WTC11 (cell line): ENCODE results near the gene SFXN1. TPM values are rescaled to one million over a fixed set of nuclear protein-coding genes. Genes with fewer than 3 reads are reported as not detected.

Experiments used
- ATAC-seq: fragments of 200-7000 bp; cut with Tn5 transposase; 2 replicates; pipeline ENCODE4 v1.10.0; 2021; ENCODE audit warnings: mild to moderate bottlenecking, moderate library complexity
- CTCF ChIA-PET: fragments of 300-600 bp; sonication (Branson Sonifier 250); formaldehyde crosslinking; loops from one replicate; lab custom pipeline; 2021; ENCODE audit warnings: antibody characterized with exemption; lab: Charles Lee
- POLR2A ChIA-PET: fragments of 350-600 bp; sonication (Branson Sonifier 250); formaldehyde crosslinking; loops from one replicate; lab custom pipeline; 2021; ENCODE audit warnings: antibody characterized with exemption; lab: Charles Lee
- DNase-seq: peaks from one replicate; pipeline ENCODE4 v3.0.0; 2021; ENCODE audit warnings: low spot score
- H3K27ac Mint-ChIP-seq: 2 replicates; pipeline ENCODE4 v1.8.0; 2021; ENCODE audit warnings: mixed read lengths
- H3K27me3 Mint-ChIP-seq: 2 replicates; pipeline ENCODE4 v1.8.0; 2021; ENCODE audit warnings: low read depth, mild to moderate bottlenecking, moderate library complexity, mixed read lengths
- H3K36me3 Mint-ChIP-seq: 2 replicates; pipeline ENCODE4 v1.8.0; 2021; ENCODE audit warnings: mixed read lengths
- H3K4me1 Mint-ChIP-seq: 2 replicates; pipeline ENCODE4 v1.8.0; 2022; ENCODE audit warnings: mixed read lengths
- H3K4me3 Mint-ChIP-seq: 2 replicates; pipeline ENCODE4 v1.8.0; 2021; ENCODE audit warnings: mild to moderate bottlenecking, moderate library complexity, mixed read lengths
- H3K9me3 Mint-ChIP-seq: 2 replicates; pipeline ENCODE4 v1.8.0; 2021; ENCODE audit warnings: mixed read lengths
- ELF4 ChIP-seq: sonication (generic); formaldehyde crosslinking; IDR thresholded peaks from 2 replicates; pipeline ENCODE4 v1.8.1; 2022; ENCODE audit warnings: low read depth, mild to moderate bottlenecking, moderate library complexity, missing genetic modification reagents
- EMX1 ChIP-seq: fragments of 250-450 bp; sonication (Bioruptor Pico); IDR thresholded peaks from 2 replicates; pipeline ENCODE4 v1.8.0; 2021; ENCODE audit warnings: mild to moderate bottlenecking
- FOXP4 ChIP-seq: sonication (generic); formaldehyde crosslinking; IDR thresholded peaks from 2 replicates; pipeline ENCODE4 v1.8.0; 2022; ENCODE audit warnings: mild to moderate bottlenecking, missing genetic modification reagents
- MXD4 ChIP-seq: fragments of 250-450 bp; sonication (Bioruptor Pico); IDR thresholded peaks from 2 replicates; pipeline ENCODE4 v1.8.0; 2021; ENCODE audit warnings: mild to moderate bottlenecking, moderate library complexity, borderline replicate concordance
- NFE2L1 ChIP-seq: sonication (generic); formaldehyde crosslinking; IDR thresholded peaks from 2 replicates; pipeline ENCODE4 v1.8.1; 2023; ENCODE audit warnings: missing genetic modification reagents
- NR1H2 ChIP-seq: sonication (generic); formaldehyde crosslinking; IDR thresholded peaks from 2 replicates; pipeline ENCODE4 v1.9.0; 2021; ENCODE audit warnings: mild to moderate bottlenecking, moderate library complexity, missing genetic modification reagents
- PREB ChIP-seq: sonication (generic); formaldehyde crosslinking; IDR thresholded peaks from 2 replicates; pipeline ENCODE4 v1.8.1; 2022; ENCODE audit warnings: mild to moderate bottlenecking, missing genetic modification reagents, moderate library complexity, borderline replicate concordance
- SP1 ChIP-seq: sonication (generic); formaldehyde crosslinking; conservative IDR thresholded peaks from 2 replicates; pipeline ENCODE4 v1.8.1; 2022; ENCODE audit warnings: missing genetic modification reagents
- USF2 ChIP-seq: sonication (generic); formaldehyde crosslinking; IDR thresholded peaks from 2 replicates; pipeline ENCODE4 v1.8.1; 2023; ENCODE audit warnings: mild to moderate bottlenecking, missing genetic modification reagents, moderate library complexity
- ZNF219 ChIP-seq: sonication (generic); formaldehyde crosslinking; IDR thresholded peaks from 2 replicates; pipeline ENCODE4 v1.8.0; 2023; ENCODE audit warnings: missing genetic modification reagents, mild to moderate bottlenecking, borderline replicate concordance
- ZNF671 ChIP-seq: fragments of 250-450 bp; sonication (Bioruptor Pico); IDR thresholded peaks from 2 replicates; pipeline ENCODE4 v1.8.0; 2021; ENCODE audit warnings: mild to moderate bottlenecking
- total RNA-seq: library from RNA; stranded (reverse); gene quantifications from 3 replicates; pipeline ENCODE4 v1.2.3, GENCODE V29; 2021
- TF ChIP-seq, protein P1 (sequence below): fragments of 250-450 bp; sonication (Bioruptor Pico); IDR thresholded peaks from 2 replicates; pipeline ENCODE4 v1.9.0; 2021; ENCODE audit warnings: moderate library complexity, mild to moderate bottlenecking, inconsistent platforms, borderline replicate concordance
- TF ChIP-seq, protein P2 (sequence below): sonication (generic); formaldehyde crosslinking; IDR thresholded peaks from 2 replicates; pipeline ENCODE4 v1.8.1; 2023; ENCODE audit warnings: mild to moderate bottlenecking, missing genetic modification reagents
- TF ChIP-seq, protein P3 (sequence below): sonication (generic); formaldehyde crosslinking; IDR thresholded peaks from 2 replicates; pipeline ENCODE4 v1.8.0; 2023; ENCODE audit warnings: missing genetic modification reagents, mild to moderate bottlenecking, borderline replicate concordance
- TF ChIP-seq, protein P4 (sequence below): fragments of 250-450 bp; sonication (Bioruptor Pico); conservative IDR thresholded peaks from 2 replicates; pipeline ENCODE4 v1.9.0; 2021; ENCODE audit warnings: mild to moderate bottlenecking

The SFXN1 gene
- total RNA-seq, 1 experiment from 2014 or later: 82.9 TPM

- Mint-ChIP-seq H3K27ac (no peak overlapping the region), H3K9me3 (peaks cover 7% of the 10 kb centered on the region; the same call in 1 of the 2 replicates), H3K36me3 (peaks cover 73% of the 10 kb centered on the region), H3K4me1 (no peaks in the 10 kb centered on the region), H3K27me3 (no peaks in the 10 kb centered on the region), H3K4me3 (no peak overlapping the region)
- ChIA-PET CTCF (interaction anchor here (0.7 kb wide), 2 partner anchors 14 to 15 kb away, joined by 4 to 8 read pairs; no protein-coding TSS in a partner anchor), POLR2A (interaction anchor here (0.6 kb wide), 1 partner anchor 11 kb away, joined by 9 read pairs; no protein-coding TSS in a partner anchor)
- no peak for ATAC-seq
- TF ChIP-seq ZNF219 (CRISPR knock-in tag) (no peak), FOXP4 (CRISPR knock-in tag) (no peak), PREB (no peak), MXD4 (CRISPR knock-in tag) (no peak), SP1 (no peak), NR1H2 (no peak), EMX1 (CRISPR knock-in tag) (no peak), ELF4 (CRISPR knock-in tag) (no peak), NFE2L1 (CRISPR knock-in tag) (no peak), ZNF671 (CRISPR knock-in tag) (no peak), USF2 (CRISPR knock-in tag) (no peak)
- TF ChIP-seq, protein P1, sequence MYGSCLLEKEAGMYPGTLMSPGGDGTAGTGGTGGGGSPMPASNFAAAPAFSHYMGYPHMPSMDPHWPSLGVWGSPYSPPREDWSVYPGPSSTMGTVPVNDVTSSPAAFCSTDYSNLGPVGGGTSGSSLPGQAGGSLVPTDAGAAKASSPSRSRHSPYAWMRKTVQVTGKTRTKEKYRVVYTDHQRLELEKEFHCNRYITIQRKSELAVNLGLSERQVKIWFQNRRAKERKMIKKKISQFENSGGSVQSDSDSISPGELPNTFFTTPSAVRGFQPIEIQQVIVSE (CRISPR knock-in tag): no peak
- TF ChIP-seq, protein P2, sequence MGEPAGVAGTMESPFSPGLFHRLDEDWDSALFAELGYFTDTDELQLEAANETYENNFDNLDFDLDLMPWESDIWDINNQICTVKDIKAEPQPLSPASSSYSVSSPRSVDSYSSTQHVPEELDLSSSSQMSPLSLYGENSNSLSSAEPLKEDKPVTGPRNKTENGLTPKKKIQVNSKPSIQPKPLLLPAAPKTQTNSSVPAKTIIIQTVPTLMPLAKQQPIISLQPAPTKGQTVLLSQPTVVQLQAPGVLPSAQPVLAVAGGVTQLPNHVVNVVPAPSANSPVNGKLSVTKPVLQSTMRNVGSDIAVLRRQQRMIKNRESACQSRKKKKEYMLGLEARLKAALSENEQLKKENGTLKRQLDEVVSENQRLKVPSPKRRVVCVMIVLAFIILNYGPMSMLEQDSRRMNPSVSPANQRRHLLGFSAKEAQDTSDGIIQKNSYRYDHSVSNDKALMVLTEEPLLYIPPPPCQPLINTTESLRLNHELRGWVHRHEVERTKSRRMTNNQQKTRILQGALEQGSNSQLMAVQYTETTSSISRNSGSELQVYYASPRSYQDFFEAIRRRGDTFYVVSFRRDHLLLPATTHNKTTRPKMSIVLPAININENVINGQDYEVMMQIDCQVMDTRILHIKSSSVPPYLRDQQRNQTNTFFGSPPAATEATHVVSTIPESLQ (CRISPR knock-in tag): no peak
- TF ChIP-seq, protein P3, sequence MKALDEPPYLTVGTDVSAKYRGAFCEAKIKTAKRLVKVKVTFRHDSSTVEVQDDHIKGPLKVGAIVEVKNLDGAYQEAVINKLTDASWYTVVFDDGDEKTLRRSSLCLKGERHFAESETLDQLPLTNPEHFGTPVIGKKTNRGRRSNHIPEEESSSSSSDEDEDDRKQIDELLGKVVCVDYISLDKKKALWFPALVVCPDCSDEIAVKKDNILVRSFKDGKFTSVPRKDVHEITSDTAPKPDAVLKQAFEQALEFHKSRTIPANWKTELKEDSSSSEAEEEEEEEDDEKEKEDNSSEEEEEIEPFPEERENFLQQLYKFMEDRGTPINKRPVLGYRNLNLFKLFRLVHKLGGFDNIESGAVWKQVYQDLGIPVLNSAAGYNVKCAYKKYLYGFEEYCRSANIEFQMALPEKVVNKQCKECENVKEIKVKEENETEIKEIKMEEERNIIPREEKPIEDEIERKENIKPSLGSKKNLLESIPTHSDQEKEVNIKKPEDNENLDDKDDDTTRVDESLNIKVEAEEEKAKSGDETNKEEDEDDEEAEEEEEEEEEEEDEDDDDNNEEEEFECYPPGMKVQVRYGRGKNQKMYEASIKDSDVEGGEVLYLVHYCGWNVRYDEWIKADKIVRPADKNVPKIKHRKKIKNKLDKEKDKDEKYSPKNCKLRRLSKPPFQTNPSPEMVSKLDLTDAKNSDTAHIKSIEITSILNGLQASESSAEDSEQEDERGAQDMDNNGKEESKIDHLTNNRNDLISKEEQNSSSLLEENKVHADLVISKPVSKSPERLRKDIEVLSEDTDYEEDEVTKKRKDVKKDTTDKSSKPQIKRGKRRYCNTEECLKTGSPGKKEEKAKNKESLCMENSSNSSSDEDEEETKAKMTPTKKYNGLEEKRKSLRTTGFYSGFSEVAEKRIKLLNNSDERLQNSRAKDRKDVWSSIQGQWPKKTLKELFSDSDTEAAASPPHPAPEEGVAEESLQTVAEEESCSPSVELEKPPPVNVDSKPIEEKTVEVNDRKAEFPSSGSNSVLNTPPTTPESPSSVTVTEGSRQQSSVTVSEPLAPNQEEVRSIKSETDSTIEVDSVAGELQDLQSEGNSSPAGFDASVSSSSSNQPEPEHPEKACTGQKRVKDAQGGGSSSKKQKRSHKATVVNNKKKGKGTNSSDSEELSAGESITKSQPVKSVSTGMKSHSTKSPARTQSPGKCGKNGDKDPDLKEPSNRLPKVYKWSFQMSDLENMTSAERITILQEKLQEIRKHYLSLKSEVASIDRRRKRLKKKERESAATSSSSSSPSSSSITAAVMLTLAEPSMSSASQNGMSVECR (CRISPR knock-in tag): no peak
- TF ChIP-seq, protein P4, sequence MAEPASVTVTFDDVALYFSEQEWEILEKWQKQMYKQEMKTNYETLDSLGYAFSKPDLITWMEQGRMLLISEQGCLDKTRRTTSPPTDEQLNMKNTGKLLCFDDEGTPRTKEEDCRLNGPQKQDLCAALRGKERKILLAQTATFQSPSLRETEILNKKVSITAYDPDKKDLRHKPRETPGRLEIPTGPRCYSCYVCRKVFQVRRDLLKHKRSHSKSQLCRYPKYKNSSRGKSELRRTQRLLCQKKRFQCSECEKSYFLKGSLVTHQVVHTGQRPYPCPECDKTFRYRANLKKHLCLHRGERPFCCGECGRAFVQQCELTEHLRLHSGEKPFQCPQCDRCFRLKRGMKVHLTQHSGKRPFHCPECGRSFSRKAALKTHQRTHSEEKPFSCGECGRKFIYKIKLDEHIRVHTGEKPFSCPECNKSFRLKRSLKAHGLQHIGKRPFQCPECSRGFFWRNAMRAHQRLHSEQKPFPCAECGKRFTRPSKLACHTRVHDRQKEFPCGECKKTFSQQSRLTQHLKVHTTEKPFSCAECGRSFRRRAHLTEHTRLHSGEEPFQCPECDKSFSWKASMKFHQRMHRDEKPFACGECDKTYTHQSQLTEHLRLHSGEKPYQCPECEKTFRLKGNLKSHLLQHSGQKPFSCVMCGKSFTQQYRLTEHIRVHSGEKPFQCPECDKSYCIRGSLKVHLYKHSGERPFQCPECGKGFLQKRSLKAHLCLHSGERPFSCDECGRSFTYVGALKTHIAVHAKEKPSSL: no peak
- DNase-seq: no peak
Measured at GRCh38 chr5:175519006-175519405, 40.6 kb downstream of the SFXN1 start.
